GM13977 (cell line): ENCODE measurements around the gene OAS1.
"Not testable (repeated sequence)": the region's sequence is repeated elsewhere in the genome, so short reads cannot be mapped to it uniquely, and the experiment has no call there.

Experiments used
- DNase-seq: peaks from one replicate; pipeline ENCODE4 v3.0.0; 2012; ENCODE audit warnings: low spot score
- in situ Hi-C: fragments of 300-500 bp; cut with MboI; formaldehyde crosslinking; loops from one replicate; pipeline ENCODE4 v1.12.0; 2022; ENCODE audit warnings: low sequenced_read_pairs, low pct_unique_long_range_greater_than_20kb, mixed read lengths, inconsistent platforms; ENCODE audit not compliant: unreplicated experiment
- TF ChIP-seq, protein P1 (sequence below): IDR thresholded peaks from 2 replicates; pipeline ENCODE4 v1.5.1; 2012; ENCODE audit warnings: mild to moderate bottlenecking, control low read depth; ENCODE audit not compliant: insufficient read depth; ENCODE audit errors: extremely low read depth, missing control alignments

Gene OAS1

DNA sequence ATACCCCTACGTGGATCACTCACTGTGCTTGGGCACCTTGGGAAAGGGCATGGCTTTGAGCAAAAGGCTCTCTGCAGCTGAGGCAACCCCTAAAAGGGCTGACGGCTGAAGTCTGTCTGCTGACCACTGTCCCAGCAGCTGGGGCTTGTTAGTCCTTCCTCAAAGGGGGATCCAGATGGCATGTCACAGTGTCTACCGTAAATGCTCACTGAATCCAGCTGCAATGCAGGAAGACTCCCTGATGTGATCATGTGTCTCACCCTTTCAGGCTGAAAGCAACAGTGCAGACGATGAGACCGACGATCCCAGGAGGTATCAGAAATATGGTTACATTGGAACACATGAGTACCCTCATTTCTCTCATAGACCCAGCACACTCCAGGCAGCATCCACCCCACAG, 12.4 kb downstream of the OAS1 start:
- no peak for DNase-seq
- TF ChIP-seq, protein P1, sequence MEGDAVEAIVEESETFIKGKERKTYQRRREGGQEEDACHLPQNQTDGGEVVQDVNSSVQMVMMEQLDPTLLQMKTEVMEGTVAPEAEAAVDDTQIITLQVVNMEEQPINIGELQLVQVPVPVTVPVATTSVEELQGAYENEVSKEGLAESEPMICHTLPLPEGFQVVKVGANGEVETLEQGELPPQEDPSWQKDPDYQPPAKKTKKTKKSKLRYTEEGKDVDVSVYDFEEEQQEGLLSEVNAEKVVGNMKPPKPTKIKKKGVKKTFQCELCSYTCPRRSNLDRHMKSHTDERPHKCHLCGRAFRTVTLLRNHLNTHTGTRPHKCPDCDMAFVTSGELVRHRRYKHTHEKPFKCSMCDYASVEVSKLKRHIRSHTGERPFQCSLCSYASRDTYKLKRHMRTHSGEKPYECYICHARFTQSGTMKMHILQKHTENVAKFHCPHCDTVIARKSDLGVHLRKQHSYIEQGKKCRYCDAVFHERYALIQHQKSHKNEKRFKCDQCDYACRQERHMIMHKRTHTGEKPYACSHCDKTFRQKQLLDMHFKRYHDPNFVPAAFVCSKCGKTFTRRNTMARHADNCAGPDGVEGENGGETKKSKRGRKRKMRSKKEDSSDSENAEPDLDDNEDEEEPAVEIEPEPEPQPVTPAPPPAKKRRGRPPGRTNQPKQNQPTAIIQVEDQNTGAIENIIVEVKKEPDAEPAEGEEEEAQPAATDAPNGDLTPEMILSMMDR: no peak
- in situ Hi-C loops: no loop called here

DNA sequence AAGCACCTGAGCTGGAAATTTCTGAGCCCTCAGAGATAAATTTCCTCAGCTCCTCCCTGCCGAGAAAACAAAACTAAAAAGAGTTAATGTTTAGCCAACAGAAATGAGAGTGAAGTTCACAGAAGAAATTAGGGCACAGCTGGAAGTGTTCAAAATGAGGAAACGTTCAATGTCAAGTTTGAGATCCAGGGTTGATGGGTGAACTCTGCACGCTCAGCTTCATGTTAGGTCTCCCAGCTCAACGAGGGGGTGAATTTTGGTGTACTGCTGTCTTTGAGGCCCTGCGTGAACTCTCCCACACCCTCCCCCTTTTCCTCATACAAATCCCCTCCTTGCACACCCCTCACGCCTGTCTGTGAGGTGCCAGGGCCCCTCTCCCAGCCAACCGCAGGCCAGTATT, 18.2 kb downstream of the OAS1 start:
- TF ChIP-seq, protein P1: no peak
- DNase-seq: no peak
- in situ Hi-C loops: no loop called here

DNA sequence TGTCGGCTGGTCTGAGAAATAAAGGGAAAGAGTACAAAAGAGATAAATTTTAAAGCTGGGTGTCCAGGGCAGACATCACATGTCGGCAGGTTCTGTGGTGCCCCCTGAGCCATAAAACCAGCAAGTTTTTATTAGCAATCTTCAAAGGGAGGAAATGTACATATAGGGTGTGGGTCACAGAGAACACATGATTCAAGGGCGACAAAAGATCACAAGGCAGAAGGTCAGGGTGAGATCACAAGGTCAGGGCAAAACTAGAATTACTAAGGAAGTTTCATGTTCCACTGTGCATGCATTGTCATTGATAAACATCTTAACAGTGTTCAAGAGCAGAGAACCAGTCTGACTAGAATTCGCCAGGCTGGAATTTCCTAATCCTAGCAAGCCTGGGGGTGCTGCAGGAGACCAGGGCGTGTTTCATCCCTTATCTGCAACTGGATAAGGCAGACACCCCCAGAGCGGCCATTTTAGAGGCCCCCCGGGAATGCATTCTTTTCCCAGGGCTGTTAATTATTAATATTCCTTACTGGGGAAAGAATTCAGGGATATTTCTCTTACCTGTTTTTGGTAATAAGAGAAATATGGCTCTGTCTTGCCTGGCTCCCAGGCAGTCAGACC, 19.8 kb downstream of the OAS1 start:
- in situ Hi-C loops, DNase-seq: not testable (repeated sequence)

DNA sequence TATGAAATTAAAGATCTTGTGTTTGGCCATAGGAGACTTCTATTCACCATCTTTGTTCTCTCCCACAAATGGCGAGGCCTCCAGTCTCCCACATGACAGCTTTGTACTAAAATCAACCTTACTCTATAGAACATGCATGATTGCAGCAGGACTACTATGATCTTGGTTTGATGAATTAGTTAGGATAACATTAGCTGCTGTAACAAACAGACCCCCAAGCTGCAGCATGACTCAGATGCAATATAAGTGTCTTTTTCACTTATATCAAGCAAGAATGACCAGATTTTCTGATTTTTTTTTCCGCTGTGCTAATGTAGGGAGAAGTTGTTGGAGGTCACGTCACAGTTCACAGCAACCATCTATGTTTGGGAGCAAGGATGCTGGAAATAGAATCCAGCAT, 20.7 kb downstream of the OAS1 start:
- TF ChIP-seq, protein P1: no peak
- in situ Hi-C loops: no loop called here
- no peak for DNase-seq

DNA sequence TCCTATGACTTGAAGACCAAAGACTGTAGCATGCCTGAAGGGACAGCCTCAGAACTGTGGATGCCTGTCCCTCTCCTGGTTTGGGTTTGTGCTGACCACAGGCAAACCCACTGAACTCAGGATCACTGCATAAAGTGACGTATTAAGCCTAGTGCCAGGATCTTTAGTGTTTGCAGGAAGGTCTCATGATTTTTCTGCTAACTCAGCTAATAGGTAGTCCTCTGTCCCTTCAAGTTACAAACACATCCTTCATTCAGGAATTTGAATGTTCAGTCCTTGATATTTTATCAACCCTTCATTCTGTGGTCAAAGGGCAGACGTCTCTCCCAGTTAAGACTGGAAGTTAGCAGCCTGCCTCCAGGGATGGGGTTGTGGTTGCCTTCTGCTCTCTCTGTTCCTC, 21.2 kb downstream of the OAS1 start:
- in situ Hi-C loops: no loop called here
- TF ChIP-seq, protein P1: no peak
- no peak for DNase-seq

DNA sequence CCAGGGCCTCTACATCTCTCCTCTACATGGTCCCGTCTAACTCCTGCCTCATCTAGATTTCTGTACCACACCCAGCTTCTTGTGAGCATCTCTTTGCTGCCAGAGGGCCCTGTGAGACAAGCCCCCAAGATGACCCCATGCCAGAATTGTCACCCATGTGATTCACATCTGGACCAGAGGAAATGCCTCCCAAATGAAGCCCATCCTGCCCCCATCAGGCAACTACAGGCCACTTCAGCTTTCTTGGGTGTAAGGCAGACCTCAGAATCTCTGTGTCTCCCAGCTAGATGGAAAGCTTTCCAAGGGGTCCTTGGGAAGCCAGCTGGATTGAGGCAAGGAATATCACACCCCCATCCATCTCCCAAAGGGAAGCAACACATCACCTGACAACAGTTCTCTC, 22.2 kb downstream of the OAS1 start:
- TF ChIP-seq, protein P1: peak; percentile 39
- no peak for DNase-seq
- in situ Hi-C loops: no loop called here

DNA sequence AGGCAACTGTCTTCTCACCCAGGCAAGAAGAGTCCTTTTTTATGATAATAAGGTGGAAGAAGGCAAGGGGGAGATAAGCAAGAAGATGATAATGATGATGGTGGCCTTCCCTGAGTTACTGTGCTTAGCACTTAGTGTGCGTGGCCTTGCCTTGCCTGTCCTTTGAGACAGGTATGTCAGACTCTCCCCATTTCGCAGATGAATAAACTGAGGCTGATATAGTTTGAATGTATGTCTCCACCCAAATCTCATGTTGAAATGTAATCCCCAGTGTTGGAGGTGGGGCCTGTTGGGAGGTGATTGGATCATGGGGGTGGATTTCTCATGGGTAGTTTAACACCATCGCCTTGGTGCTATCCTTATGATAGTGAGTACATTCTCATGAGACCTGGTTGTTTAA, 23.0 kb downstream of the OAS1 start:
- in situ Hi-C loops: no loop called here
- TF ChIP-seq, protein P1: no peak
- DNase-seq: no peak
